Hepatocyte (in vitro differentiated cells): ENCODE data around the gene NACA2. TPM values are rescaled to one million over a fixed set of nuclear protein-coding genes. Genes with fewer than 3 reads are reported as not detected.

Source experiments
- DNase-seq: peaks from one replicate; pipeline ENCODE4 v3.0.0-alpha.2; 2016; ENCODE audit warnings: low spot score
- H2AFZ ChIP-seq: fragments of 200-600 bp; sonication (generic); 2 replicates; pipeline ENCODE4 v1.6.0; 2016; ENCODE audit warnings: antibody characterized with exemption, mild to moderate bottlenecking
- H3K27ac ChIP-seq: fragments of 200-600 bp; sonication (generic); 2 replicates; pipeline ENCODE4 v1.5.1; 2016; ENCODE audit warnings: mild to moderate bottlenecking
- H3K27me3 ChIP-seq: fragments of 200-600 bp; sonication (generic); 2 replicates; pipeline ENCODE4 v1.6.1; 2016
- H3K36me3 ChIP-seq: fragments of 200-600 bp; sonication (generic); replicated peaks from 2 replicates; pipeline ENCODE4 v1.5.1; 2016; ENCODE audit warnings: low read depth; ENCODE audit not compliant: insufficient read depth
- H3K4me1 ChIP-seq: fragments of 200-600 bp; sonication (generic); 2 replicates; pipeline ENCODE4 v1.5.1; 2016; ENCODE audit warnings: mild to moderate bottlenecking, moderate library complexity; ENCODE audit not compliant: insufficient read depth
- H3K4me2 ChIP-seq: fragments of 200-600 bp; sonication (generic); 2 replicates; pipeline ENCODE4 v1.6.0; 2016
- H3K4me3 ChIP-seq: fragments of 200-600 bp; sonication (generic); 2 replicates; pipeline ENCODE4 v1.5.1; 2016; ENCODE audit warnings: mild to moderate bottlenecking
- H3K79me2 ChIP-seq: fragments of 200-600 bp; sonication (generic); 2 replicates; pipeline ENCODE4 v1.6.0; 2017; ENCODE audit warnings: mild to moderate bottlenecking
- H3K9me2 ChIP-seq: fragments of 200-600 bp; sonication (generic); replicated peaks from 2 replicates; pipeline ENCODE4 v1.6.0; 2017; ENCODE audit warnings: mild to moderate bottlenecking; ENCODE audit not compliant: insufficient read depth
- H3K9me3 ChIP-seq: fragments of 200-600 bp; sonication (generic); 2 replicates; pipeline ENCODE4 v1.5.1; 2016; ENCODE audit warnings: low read depth, mild to moderate bottlenecking
- H4K20me1 ChIP-seq: fragments of 200-600 bp; sonication (generic); 2 replicates; pipeline ENCODE4 v1.6.0; 2016; ENCODE audit warnings: mild to moderate bottlenecking; ENCODE audit not compliant: insufficient read depth, poor library complexity, severe bottlenecking
- CTCF ChIP-seq: fragments of 200-600 bp; sonication (generic); IDR thresholded peaks from 2 replicates; pipeline ENCODE4 v1.5.1; 2016; ENCODE audit warnings: antibody characterized with exemption, mild to moderate bottlenecking; ENCODE audit not compliant: poor library complexity
- EZH2 ChIP-seq: fragments of 200-600 bp; sonication (generic); IDR thresholded peaks from 2 replicates; pipeline ENCODE4 v1.6.1; 2016; ENCODE audit warnings: antibody characterized with exemption, mild to moderate bottlenecking, borderline replicate concordance
- EZH2phosphoT487 ChIP-seq: fragments of 200-600 bp; sonication (generic); IDR thresholded peaks from one replicate; pipeline ENCODE4 v1.6.1; 2018; ENCODE audit warnings: antibody characterized with exemption, mild to moderate bottlenecking, low read depth, moderate library complexity; ENCODE audit not compliant: unreplicated experiment, severe bottlenecking
- WGBS: methylation state at CpG from one replicate; pipeline ENCODE4 v1.1.6; 2016; ENCODE audit warnings: low lambda C conversion rate; ENCODE audit errors: missing lambda C conversion rate; 5-methylcytosine and 5-hydroxymethylcytosine counted together
- polyA plus RNA-seq: library from polyadenylated mRNA; unstranded; fragments of >200 nt; fragmentation: Nextera tagmentation; extraction: Ambion mirVana; gene quantifications from 2 replicates; pipeline ENCODE4 v1.2.1, GENCODE V29; 2016
- total RNA-seq: library from RNA; depleted of rRNA; stranded (reverse); fragments of >200 nt; gene quantifications from 2 replicates; pipeline ENCODE4 v1.2.3, GENCODE V29; 2014

The NACA2 gene
- total and polyA plus RNA-seq, 2 experiments from 2014 or later, result not detected

DNA sequence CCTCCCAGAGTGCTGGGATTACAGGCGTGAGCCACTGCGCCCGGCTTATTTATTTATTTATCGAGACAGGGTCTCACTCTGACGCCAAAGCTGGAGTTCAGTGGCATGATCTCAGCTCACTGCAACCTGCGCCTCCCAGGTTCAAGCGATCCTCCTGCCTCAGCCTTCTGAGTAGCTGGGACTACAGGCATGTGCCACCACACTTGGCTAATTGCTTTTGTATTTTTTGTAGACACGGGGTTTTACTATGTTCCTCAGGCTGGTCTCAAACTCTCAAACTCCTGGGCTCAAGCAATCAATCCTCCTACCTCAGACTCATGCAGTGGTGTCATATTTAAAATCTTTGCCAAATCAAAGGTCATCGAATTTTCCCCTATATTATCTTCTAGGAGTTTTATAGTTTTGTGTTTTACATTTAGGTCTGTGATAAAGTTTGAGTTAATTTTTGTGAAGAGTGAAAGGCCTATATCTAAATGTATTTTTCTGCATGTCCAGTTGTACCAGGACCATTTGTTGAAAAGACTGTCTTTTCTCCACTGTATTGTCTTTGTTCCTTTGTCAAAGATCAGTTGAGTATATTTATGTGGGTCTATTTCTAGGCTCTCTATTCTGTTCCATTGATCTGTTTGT lies 47.1 kb downstream of the NACA2 start:
- H3K4me3 ChIP-seq, result no peak overlapping the region
- no peaks in the 10 kb centered on the region for H3K36me3 ChIP-seq
- H3K4me2 ChIP-seq, result no peak overlapping the region
- H3K4me1 ChIP-seq, result no peaks in the 10 kb centered on the region
- WGBS, result 86% methylated on average over 9 of the region's 9 CpGs
- DNase-seq, result no peak
- no peak for TF ChIP-seq EZH2phosphoT487
- no peak for TF ChIP-seq EZH2
- TF ChIP-seq CTCF, result no peak
- H2AFZ ChIP-seq, result no peak overlapping the region
- no peaks in the 10 kb centered on the region for H3K79me2 ChIP-seq
- H3K9me2 ChIP-seq, result no peaks in the 10 kb centered on the region
- peaks cover 8% of the 10 kb centered on the region for H3K9me3 ChIP-seq
- H3K27me3 ChIP-seq, result no peaks in the 10 kb centered on the region
- H3K27ac ChIP-seq, result no peak overlapping the region
- H4K20me1 ChIP-seq, result no peaks in the 10 kb centered on the region

- Histone ChIP-seq H3K9me2 (no peaks in the 10 kb centered on the region), H3K27ac (no peak overlapping the region)
- WGBS, result 98% methylated on average over 8 of the region's 8 CpGs
These were observed 49.0 kb downstream of the NACA2 start for GRCh38 chr17:61542027-61542426.

DNA sequence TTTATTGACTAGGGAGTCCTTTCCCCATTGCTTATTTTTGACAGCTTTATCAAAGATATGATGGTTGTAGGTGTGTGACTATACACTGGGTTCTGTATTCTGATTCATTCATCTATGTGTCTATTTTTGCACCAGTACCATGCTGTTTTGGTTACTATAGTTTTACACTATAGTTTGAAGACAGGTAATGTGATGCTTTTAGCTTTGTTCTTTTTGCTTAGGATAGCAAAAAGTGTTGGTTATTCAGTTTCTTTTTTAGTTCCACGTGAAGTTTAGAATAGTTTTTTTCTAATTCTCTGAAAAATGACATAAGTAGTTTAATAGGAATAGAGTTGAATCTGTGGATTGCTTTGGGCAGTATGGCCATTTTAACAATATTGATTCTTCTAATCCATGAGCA lies 50.1 kb downstream of the NACA2 start:
- Histone ChIP-seq H3K4me1 (no peaks in the 10 kb centered on the region), H3K9me3 (peaks cover 8% of the 10 kb centered on the region), H3K79me2 (no peaks in the 10 kb centered on the region), H3K27ac (no peak overlapping the region), H3K27me3 (no peaks in the 10 kb centered on the region), H4K20me1 (no peaks in the 10 kb centered on the region), H2AFZ (no peak overlapping the region), H3K4me3 (no peak overlapping the region), H3K9me2 (no peaks in the 10 kb centered on the region), H3K4me2 (no peak overlapping the region), H3K36me3 (no peaks in the 10 kb centered on the region)
- WGBS, result 81% methylated on average over 1 of the region's 1 CpG
- TF ChIP-seq EZH2phosphoT487 (no peak), CTCF (no peak), EZH2 (no peak)
- DNase-seq, result no peak

More at GRCh38 chr17:61542027-61542426, 49.0 kb downstream of the NACA2 start:
- no peak overlapping the region for H3K4me2 ChIP-seq
- no peaks in the 10 kb centered on the region for H3K36me3 ChIP-seq
- no peak overlapping the region for H2AFZ ChIP-seq
- no peak overlapping the region for H3K4me3 ChIP-seq
- no peaks in the 10 kb centered on the region for H3K27me3 ChIP-seq
- no peaks in the 10 kb centered on the region for H3K79me2 ChIP-seq
- no peak for DNase-seq
- TF ChIP-seq EZH2phosphoT487 (no peak), CTCF (no peak), EZH2 (no peak)
- no peaks in the 10 kb centered on the region for H4K20me1 ChIP-seq
- peaks cover 8% of the 10 kb centered on the region for H3K9me3 ChIP-seq
- H3K4me1 ChIP-seq, result no peaks in the 10 kb centered on the region

Other genes starting within 250 kb of the NACA2 start
- gene TBX2, start 191.4 kb downstream of the NACA2 start, total RNA-seq, result 17.9 and 19.6 TPM in 2 replicates
- gene TBX2, start 191.4 kb downstream of the NACA2 start, polyA plus RNA-seq, result 27.5 and 29.3 TPM in 2 replicates
- 15.4 and 36.2 TPM in 2 replicates for gene TBX4, start 138.8 kb downstream of the NACA2 start, total RNA-seq
- gene TBX4, start 138.8 kb downstream of the NACA2 start, polyA plus RNA-seq, result 11.6 and 13.9 TPM in 2 replicates